Skin epidermis (tissue), 12 donors: ENCODE measurements around the gene SPTAN1.
A peak's percentile ranks its signal among the peaks of the same experiment; 100 is the strongest.
"Not testable (repeated sequence)": the region's sequence is repeated elsewhere in the genome, so short reads cannot be mapped to it uniquely, and the experiment has no call there.

Experiments used
- H3K27ac ChIP-seq, 21 experiments: fragments of 200-600 bp; sonication (generic) in 11 of 21; one replicate each; pipeline ENCODE4 v1.5.0; 2020; ENCODE audit warnings: mild to moderate bottlenecking in 3 of 21, inconsistent platforms in 2 of 21, moderate library complexity in 2 of 21
- H3K4me3 ChIP-seq, 7 experiments: fragments of 200-600 bp; sonication (generic) in 2 of 7; one replicate each; pipeline ENCODE4 v1.5.0; 2020; ENCODE audit warnings: inconsistent platforms in 2 of 7, mild to moderate bottlenecking in 2 of 7, moderate library complexity in 1 of 7

The SPTAN1 gene

DNA sequence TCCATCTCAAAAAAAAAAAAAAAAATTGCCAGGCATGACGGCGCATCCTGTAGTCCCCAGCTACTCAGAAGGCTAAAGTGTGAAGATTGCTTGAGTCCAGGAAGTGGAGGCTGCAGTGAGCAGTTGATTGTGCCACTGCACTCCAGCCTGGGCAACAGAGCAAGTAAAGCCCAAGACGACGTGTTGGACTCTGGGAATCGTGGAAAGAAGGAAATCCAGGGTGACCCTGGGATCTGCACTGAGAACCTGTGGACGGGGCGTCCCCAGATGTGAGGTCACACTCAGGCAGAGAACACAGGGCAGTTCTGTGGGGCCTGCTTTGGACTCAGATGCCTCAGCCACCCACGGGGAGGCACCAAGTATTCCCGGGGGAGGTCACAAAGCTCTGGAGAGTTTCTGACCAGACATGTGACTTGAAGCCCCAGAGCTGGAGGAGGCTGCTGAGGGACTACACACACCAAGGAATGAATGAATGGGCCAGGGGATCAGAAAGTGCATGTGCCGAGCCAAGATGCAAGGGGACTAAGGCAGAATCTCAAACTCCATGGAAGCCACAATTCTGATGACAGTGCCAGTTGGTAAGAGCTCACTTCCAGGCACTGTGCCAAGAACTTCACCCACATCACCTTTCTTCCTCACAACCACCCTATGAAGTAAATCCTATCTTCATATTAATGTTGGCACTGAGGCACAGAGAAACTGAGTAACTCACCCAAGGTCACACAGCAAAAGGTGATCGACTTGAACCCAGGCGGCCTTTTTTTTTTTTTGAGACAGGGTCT lies 91.3 kb downstream of the SPTAN1 start:
- no peak overlapping the region for H3K27ac ChIP-seq
- no peak overlapping the region for H3K4me3 ChIP-seq

DNA sequence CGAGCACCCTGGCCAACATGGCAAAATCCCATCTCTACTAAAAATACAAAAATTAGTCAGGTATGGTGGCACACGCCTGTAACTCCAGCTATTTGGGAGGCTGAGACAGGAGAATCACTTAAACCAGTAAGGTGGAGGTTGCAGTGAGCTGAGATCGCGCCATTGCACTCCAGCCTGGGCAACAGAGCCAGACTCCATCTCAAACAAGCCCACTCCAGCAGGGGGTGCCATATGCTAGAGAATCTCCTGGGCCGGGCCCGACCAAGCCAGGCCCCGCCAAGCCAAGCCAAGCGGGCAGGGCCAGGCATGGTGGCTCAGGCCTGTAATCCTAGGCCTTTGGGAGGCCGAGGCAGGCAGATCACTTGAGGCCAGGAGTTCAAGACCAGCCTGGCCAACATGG lies 95.8 kb downstream of the SPTAN1 start:
- H3K27ac ChIP-seq, H3K4me3 ChIP-seq: not testable (repeated sequence)

DNA sequence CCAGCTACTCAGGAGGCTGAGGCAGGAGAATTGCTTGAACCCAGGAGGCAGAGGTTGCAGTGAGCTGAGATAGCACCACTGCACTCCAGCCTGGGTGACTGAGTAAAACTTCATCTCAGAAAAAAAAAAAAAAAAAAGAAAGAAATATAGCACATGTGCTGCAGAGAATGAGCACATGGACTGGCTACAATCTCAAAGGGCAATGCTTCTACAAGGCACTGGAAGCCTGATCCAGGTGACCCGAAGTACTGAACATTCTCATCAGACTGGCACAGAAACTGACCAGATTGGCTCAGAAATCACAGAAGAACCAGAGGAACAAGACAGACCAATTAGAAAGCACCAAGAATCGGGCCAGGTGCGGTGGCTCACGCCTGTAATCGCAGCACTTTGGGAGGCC lies 99.4 kb downstream of the SPTAN1 start:
- no peak overlapping the region for H3K27ac ChIP-seq
- no peak overlapping the region for H3K4me3 ChIP-seq

DNA sequence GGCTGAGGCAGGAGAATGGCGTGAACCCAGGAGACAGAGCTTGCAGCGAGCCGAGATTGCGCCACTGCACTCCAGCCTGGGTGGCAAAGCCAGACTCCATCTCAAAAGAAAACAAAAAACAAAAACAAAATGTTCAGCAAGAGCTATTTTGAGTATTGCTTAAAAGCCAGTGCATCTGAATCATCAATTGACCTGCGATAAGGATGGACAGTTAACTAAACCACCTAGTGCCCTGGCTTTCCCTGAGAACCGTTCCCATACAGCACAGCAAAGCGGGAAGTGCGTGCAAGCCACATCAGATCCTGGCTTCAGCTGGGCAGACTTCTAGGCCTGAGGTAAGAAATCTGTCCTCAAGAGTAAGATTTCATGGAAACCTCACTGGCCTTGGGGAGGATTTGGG lies 101.5 kb downstream of the SPTAN1 start:
- H3K4me3 ChIP-seq, result no peak overlapping the region
- H3K27ac ChIP-seq, result no peak overlapping the region

DNA sequence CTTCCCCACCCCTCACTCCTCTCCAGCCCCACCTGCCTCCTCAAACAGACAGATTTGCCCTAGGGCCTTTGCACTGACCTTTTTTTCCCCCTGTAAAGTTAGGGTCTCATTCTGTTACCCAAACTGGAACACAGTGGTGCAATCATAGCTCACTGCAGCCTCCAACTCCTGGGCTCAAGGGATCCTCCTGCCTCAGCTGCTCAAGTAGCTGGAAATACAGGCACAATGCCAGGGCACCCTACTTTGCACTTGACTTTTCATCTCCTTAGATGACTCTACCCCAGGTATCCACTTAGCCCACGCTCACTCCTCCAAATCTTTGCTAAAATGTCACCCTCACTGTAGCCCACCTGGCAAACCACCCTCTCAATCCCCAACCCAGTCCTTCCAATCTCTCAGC lies 102.1 kb downstream of the SPTAN1 start:
- no peak overlapping the region for H3K27ac ChIP-seq

DNA sequence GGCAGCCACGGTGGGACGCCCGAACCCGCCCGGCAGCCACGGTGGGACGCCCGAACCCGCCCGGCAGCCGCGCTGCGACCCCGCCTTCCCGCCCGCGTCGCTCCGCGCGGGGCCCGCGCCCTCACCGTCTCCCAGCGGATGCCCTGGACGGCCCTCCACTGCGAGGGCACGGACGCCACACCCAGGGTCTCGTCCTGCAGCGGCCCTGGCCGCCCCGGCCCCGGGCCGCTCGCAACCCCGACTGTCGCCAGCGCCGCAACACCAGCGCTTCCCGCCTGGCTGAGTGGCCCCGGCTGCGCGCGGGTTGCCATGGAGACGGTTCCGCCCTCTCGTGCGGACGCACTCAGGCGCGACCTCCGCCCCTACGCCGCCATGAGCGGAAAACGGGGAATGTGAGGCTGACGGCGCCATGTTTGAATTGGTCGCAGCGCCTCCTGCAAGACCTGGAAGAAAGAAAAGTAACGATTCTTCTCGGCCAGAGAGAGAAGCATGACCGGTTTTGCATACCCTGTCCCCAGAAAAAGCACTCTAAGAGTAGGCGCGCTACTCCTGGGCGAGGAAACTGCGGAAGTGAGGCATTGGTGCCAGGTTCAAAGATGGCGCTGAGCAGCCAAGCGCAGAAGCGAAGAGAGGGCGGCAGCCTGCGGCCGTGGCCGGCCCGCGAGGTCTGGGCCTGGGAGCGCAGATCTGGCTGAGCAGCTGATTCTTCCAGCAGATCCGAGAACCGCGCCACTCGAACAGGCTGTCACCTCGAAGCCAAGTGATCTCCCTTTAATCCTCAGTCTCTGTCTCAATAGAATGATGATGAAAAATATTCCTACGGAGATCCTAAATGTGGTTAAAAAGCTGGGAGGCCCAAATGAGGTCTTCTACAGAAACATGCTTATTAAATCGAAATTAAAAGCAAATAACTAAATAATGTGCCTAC lies 104.3 kb downstream of the SPTAN1 start, which contains the start of gene DYNC2I2:
DYNC2I2 (minus strand) TSS at position 432 of the 928 bp plus-strand sequence; CDS start at position 311, 121 bp downstream.
- Histone ChIP-seq H3K27ac (peak within 1 kb of the TSS; percentile 93 to 100 (median 99)), H3K4me3 (peak within 1 kb of the TSS; percentile 30 to 88 (median 68))

More for the DNA sequence above, 102.1 kb downstream of the SPTAN1 start:
- no peak overlapping the region for H3K4me3 ChIP-seq

DNA sequence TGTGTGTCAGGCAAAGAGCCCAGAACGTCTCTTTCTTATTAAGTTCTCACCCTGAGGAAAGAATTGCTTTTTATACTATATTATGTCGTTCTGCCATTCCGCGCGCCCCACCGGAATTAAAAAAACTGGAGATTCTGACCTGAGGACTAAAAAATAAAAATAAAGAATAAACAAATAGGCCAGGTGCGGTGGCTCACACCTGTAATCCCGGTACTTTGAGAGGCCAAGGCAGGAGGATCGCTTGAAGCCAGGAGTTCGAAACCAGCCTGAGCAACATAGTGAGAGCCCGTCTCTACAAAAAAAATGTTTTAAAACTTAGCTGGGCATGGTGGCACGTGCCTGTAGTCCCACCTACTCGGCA lies 104.9 kb downstream of the SPTAN1 start:
- peak overlapping the region; percentile 93 to 100 (median 99) for H3K27ac ChIP-seq
- H3K4me3 ChIP-seq, result peak overlapping the region in 4 of 7 experiments; percentile 60 to 88 (median 76)

DNA sequence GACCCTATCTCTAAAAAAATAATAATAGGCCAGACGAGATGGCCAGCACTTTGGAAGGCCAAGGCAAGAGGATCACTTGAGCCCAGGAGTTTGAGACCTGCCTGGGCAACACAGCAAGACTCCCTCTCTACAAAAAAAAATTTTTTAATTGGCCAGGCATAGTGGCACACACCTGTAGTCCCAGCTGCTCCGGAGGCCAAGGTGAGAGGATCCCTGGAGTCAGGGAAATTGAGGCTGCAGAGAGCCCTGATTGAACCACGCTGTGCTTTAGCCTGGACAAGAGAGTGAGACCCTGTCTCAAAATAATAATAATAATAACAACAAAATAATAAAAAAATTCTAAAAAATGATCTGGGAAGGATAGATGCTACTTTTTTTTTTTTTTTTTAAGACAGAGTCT lies 105.4 kb downstream of the SPTAN1 start:
- H3K27ac ChIP-seq, result peak overlapping the region in 1 of 21 experiments; percentile 100

DNA sequence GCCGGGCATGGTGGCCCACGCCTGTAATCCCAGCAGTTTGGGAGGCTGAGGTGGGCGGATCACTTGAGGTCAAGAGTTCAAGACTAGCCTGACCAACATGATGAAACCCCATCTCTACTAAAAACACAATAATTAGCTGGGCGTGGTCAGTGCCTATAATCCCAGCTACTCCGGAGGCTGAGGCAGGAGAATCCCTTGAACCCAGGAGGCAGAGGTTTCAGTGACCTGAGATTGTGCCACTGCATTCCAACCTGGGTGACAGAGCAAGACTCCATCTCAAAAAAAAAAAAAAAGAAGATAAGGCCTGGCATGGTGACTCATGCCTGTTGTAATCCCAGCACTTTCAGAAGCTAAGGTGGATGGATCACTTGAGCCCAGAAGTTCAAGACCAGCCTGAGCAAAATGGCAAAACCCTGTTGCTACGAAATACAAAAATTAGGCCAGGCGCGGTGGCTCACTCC lies 114.1 kb downstream of the SPTAN1 start:
- not testable (repeated sequence) for H3K4me3 ChIP-seq, H3K27ac ChIP-seq

More for the DNA sequence above, 105.4 kb downstream of the SPTAN1 start:
- H3K4me3 ChIP-seq, result no peak overlapping the region

DNA sequence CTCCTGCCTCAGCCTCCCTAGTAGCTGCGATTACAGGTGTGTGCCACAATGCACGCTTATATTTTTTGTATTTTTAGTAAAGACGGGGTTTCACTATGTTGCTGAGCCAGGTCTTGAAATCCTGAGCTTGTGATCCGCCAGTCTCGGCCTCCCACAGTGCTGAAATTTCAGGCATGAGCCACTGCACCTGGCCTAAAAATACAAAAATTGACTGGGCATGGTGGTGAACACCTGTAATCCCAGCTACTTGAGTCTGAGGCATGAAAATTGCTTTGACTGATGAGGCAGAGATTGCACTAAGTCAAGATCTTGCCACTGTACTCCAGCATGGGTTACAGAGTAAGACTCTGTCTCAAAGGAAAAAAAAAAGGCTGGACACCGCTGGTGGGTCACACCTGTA lies 117.4 kb downstream of the SPTAN1 start:
- Histone ChIP-seq H3K4me3 (no peak overlapping the region), H3K27ac (no peak overlapping the region)

DNA sequence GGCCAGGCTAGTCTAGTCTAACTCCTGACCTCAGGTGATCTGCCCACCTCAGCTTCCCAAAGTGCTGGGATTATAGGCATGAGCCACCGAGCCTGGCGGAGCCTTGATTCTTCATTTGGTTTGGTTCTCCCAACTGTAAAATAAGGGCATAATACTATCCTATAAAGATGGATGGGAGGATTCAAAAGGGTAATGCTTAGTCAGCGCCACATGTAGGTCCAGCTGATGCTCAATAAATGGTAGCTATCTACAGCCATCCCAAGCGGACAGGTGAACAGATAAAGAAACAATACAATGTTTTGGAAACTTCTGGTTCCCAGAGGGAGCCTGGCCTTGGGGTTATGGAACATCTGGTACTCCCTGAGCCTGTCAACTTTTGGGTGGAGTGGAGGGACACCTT lies 123.0 kb downstream of the SPTAN1 start:
- Histone ChIP-seq H3K4me3 (no peak overlapping the region), H3K27ac (no peak overlapping the region)

DNA sequence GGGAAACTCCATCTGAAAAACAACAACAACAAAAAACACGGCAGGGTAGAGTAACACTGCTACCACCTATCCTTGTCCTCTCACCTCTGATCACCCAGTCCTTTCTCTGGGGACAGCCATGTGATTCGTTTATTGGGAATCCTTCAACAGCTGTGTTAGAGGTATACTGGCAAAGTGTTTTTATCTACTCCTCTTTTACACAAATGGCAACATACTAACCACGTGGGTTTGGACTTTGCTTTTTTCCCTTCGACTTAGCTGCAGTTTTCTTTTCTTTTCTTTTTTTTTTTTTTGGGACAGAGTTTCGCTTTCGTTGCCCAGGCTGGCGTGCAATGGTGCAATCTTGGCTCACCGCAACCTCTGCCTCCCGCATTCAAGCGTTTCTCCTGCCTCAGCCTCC lies 125.4 kb downstream of the SPTAN1 start:
- Histone ChIP-seq H3K27ac (no peak overlapping the region), H3K4me3 (no peak overlapping the region)
